Measurements from ENCODE around the gene SMYD3. TPM values are rescaled to one million over a fixed set of nuclear protein-coding genes. Genes with fewer than 3 reads are reported as not detected.
A peak's percentile ranks its signal among the peaks of the same experiment; 100 is the strongest.

SMYD3 gene
- total and polyA plus RNA-seq, 9 of the 15 experiments (the other 6 are each of a cell fraction or from before 2014, with no cell fraction given): 128 to 440 (median 197) TPM

- TF ChIP-seq ZNF318 (IDR thresholded peaks at IDR 0.05; ENCODE audit: borderline replicate concordance in 1 of 2, low read depth in 1 of 2) (peak in 1 of 2 experiments; percentile 81; a peak in 2 of 4 replicates), TEAD4 (IDR thresholded peaks at IDR 0.05; ENCODE audit: low read length) (peak; percentile 75), TEAD4 (CRISPR knock-in tag; IDR thresholded peaks at IDR 0.05; ENCODE audit: borderline replicate concordance) (no peak), GTF2E2 (tag; IDR thresholded peaks at IDR 0.05) (peak; percentile 79; the same call in 1 of the 2 replicates), NR2C1 (IDR thresholded peaks at IDR 0.05) (peak; percentile 37; the same call in 1 of the 2 replicates), NR2C1 (tag; IDR thresholded peaks at IDR 0.05) (peak; percentile 74), RFX1 (IDR thresholded peaks at IDR 0.05) (peak; percentile 28; the same call in 1 of the 2 replicates), CHD4 (IDR thresholded peaks at IDR 0.05; ENCODE audit: insufficient read depth, insufficient replicate concordance, low read depth, low read length, poor library complexity, severe bottlenecking) (no peak), TFE3 (CRISPR knock-in tag; IDR thresholded peaks at IDR 0.05) (no peak), HES1 (IDR thresholded peaks at IDR 0.05; ENCODE audit: low read depth) (no peak), CUX1 (CRISPR knock-in tag; IDR thresholded peaks at IDR 0.05) (peak; percentile 75; the same call in 1 of the 2 replicates)
Observed at GRCh38 chr1:246142320-246142893, 364.7 kb downstream of the SMYD3 start (continued).

Data from K562 (cell line).